Sigmoid colon (tissue), 7 donors: ENCODE results near the gene C18orf63. TPM values are rescaled to one million over a fixed set of nuclear protein-coding genes. Genes with fewer than 3 reads are reported as not detected.

Source experiments
- DNase-seq: peaks from one replicate; pipeline ENCODE4 v3.0.0-alpha.2; 2019
- H3K27ac ChIP-seq, 4 donors: fragments of 200-600 bp; sonication (generic); one replicate each; pipeline ENCODE4 v1.5.1; 2016 to 2019; ENCODE audit warnings: mild to moderate bottlenecking in 1 of 4
- H3K27me3 ChIP-seq, 3 donors: fragments of 200-600 bp; sonication (generic); one replicate each; pipeline ENCODE4 v1.5.1; 2019; ENCODE audit warnings: mild to moderate bottlenecking in 1 of 3
- H3K36me3 ChIP-seq, 4 donors: fragments of 200-600 bp; sonication (generic); one replicate each; pipeline ENCODE4 v1.5.1; 2016 to 2019
- H3K4me1 ChIP-seq, 4 donors: fragments of 200-600 bp; sonication (generic); one replicate each; pipeline ENCODE4 v1.5.1; 2017 to 2019
- H3K4me3 ChIP-seq, 4 donors: fragments of 200-600 bp; sonication (generic); one replicate each; pipeline ENCODE4 v1.5.1; 2017 to 2019; ENCODE audit warnings: mild to moderate bottlenecking in 2 of 4, moderate library complexity in 1 of 4
- H3K9me3 ChIP-seq, 4 donors: fragments of 200-600 bp in 3 of 4; sonication (generic) in 3 of 4; one replicate each; pipeline versions ENCODE4 v1.5.1 to v1.6.1; 2013 to 2019
- CTCF ChIP-seq, 4 experiments: fragments of 450-650 bp in 3 of 4; fragments of 200-600 bp in 1 of 4; IDR thresholded peaks; one replicate each; pipeline ENCODE4 v1.5.1; 2016 to 2019; ENCODE audit warnings: antibody characterized with exemption in 4 of 4, mild to moderate bottlenecking in 3 of 4, moderate library complexity in 2 of 4
- EP300 ChIP-seq, 4 donors: sonication (generic); formaldehyde crosslinking; IDR thresholded peaks; one replicate each; pipeline ENCODE4 v1.6.1; 2017; ENCODE audit warnings: antibody characterized with exemption in 4 of 4
- POLR2A ChIP-seq, 2 donors: fragments of 450-650 bp; IDR thresholded peaks; one replicate each; pipeline ENCODE4 v1.6.1; 2016; ENCODE audit warnings: antibody characterized with exemption in 2 of 2, mild to moderate bottlenecking in 2 of 2, moderate library complexity in 2 of 2
- POLR2AphosphoS5 ChIP-seq, 4 donors: sonication (generic); formaldehyde crosslinking; IDR thresholded peaks; one replicate each; pipeline ENCODE4 v1.6.1; 2017; ENCODE audit warnings: antibody characterized with exemption in 4 of 4
- WGBS, 2 donors: extraction: QIAGEN DNeasy Blood & Tissue Kit; methylation state at CpG; one replicate each; pipeline ENCODE4 v1.1.7; 2013; 5-methylcytosine and 5-hydroxymethylcytosine counted together
- intact Hi-C: fragments of 100-400 bp; cut with DNase I; formaldehyde crosslinking; loops from one replicate; pipeline ENCODE4 v1.15.1; 2023
- polyA plus RNA-seq, 3 donors: library from polyadenylated mRNA; stranded (reverse); fragments of 200-250 nt; gene quantifications; one replicate each; pipeline ENCODE4 v1.2.3, GENCODE V29; 2013
- total RNA-seq, 4 donors: library from RNA; depleted of rRNA; stranded (reverse); fragments of >200 nt; gene quantifications; one replicate each; pipeline ENCODE4 v1.1.0, GENCODE V29; 2016
- donor health status: healthy with polysubstance abuse.
- donor health status: Bipolar disorder and iron deficiency.
- donor health status: healthy.

C18orf63 gene
- total and polyA plus RNA-seq, 7 donors = not detected

- Histone ChIP-seq H3K4me3 (no peak overlapping the region), H3K4me1 (no peaks in the 10 kb centered on the region), H3K27me3 (no peaks in the 10 kb centered on the region), H3K9me3 (no peaks in the 10 kb centered on the region), H3K27ac (no peak overlapping the region), H3K36me3 (no peaks in the 10 kb centered on the region)
- DNase-seq = no peak
- intact Hi-C loops = no loop called here
- TF ChIP-seq POLR2A (IDR thresholded peaks at IDR 0.05) (no peak), POLR2AphosphoS5 (IDR thresholded peaks at IDR 0.05) (no peak), EP300 (IDR thresholded peaks at IDR 0.05) (no peak), CTCF (IDR thresholded peaks at IDR 0.05) (no peak)
- 5 to 32% methylated on average over 13 of the region's 13 CpGs for WGBS, 2 donors
Observed at GRCh38 chr18:74368901-74369705, 53.5 kb downstream of the C18orf63 start.

- Histone ChIP-seq H3K4me3 (no peak overlapping the region), H3K9me3 (no peaks in the 10 kb centered on the region), H3K27me3 (no peaks in the 10 kb centered on the region), H3K27ac (no peak overlapping the region), H3K4me1 (no peaks in the 10 kb centered on the region), H3K36me3 (no peaks in the 10 kb centered on the region)
- intact Hi-C loops = no loop called here
- 83 to 88% methylated on average over 2 of the region's 2 CpGs for WGBS, 2 donors
- TF ChIP-seq EP300 (IDR thresholded peaks at IDR 0.05) (no peak), CTCF (IDR thresholded peaks at IDR 0.05) (no peak), POLR2AphosphoS5 (IDR thresholded peaks at IDR 0.05) (no peak), POLR2A (IDR thresholded peaks at IDR 0.05) (no peak)
- no peak for DNase-seq
Observed at GRCh38 chr18:74370115-74370514, 54.5 kb downstream of the C18orf63 start.

GRCh38 chr18:74373428-74373827, 57.8 kb downstream of the C18orf63 start:
- intact Hi-C loops = no loop called here
- 74 to 81% methylated on average over 8 of the region's 8 CpGs for WGBS, 2 donors
- TF ChIP-seq EP300 (IDR thresholded peaks at IDR 0.05) (no peak), POLR2A (IDR thresholded peaks at IDR 0.05) (no peak), POLR2AphosphoS5 (IDR thresholded peaks at IDR 0.05) (no peak), CTCF (IDR thresholded peaks at IDR 0.05) (no peak)

GRCh38 chr18:74375999-74376398, 60.4 kb downstream of the C18orf63 start:
- WGBS, 2 donors = 36 to 73% methylated on average over 6 of the region's 6 CpGs
- no peak overlapping the region for H3K4me3 ChIP-seq
- intact Hi-C loops = no loop called here
- H3K27ac ChIP-seq = no peak overlapping the region
- H3K4me1 ChIP-seq = no peaks in the 10 kb centered on the region
- no peaks in the 10 kb centered on the region for H3K27me3 ChIP-seq
- no peaks in the 10 kb centered on the region for H3K36me3 ChIP-seq
- no peaks in the 10 kb centered on the region for H3K9me3 ChIP-seq
- TF ChIP-seq CTCF (IDR thresholded peaks at IDR 0.05) = no peak
- no peak for DNase-seq

More at GRCh38 chr18:74373428-74373827, 57.8 kb downstream of the C18orf63 start:
- Histone ChIP-seq H3K4me1 (no peaks in the 10 kb centered on the region), H3K9me3 (no peaks in the 10 kb centered on the region), H3K27me3 (no peaks in the 10 kb centered on the region), H3K4me3 (no peak overlapping the region), H3K27ac (no peak overlapping the region), H3K36me3 (no peaks in the 10 kb centered on the region)
- DNase-seq = no peak

- H3K4me1 ChIP-seq = no peaks in the 10 kb centered on the region
- no peaks in the 10 kb centered on the region for H3K27me3 ChIP-seq
- no peak overlapping the region for H3K4me3 ChIP-seq
- H3K9me3 ChIP-seq = no peaks in the 10 kb centered on the region
- DNase-seq = no peak
- no peak for TF ChIP-seq CTCF (IDR thresholded peaks at IDR 0.05)
- TF ChIP-seq EP300 (IDR thresholded peaks at IDR 0.05) = no peak
- TF ChIP-seq POLR2A (IDR thresholded peaks at IDR 0.05) = no peak
- no peak for TF ChIP-seq POLR2AphosphoS5 (IDR thresholded peaks at IDR 0.05)
- intact Hi-C loops = no loop called here
- no peaks in the 10 kb centered on the region for H3K36me3 ChIP-seq
- no peak overlapping the region for H3K27ac ChIP-seq
- WGBS, 2 donors = 90 to 95% methylated on average over 4 of the region's 4 CpGs
Observed at GRCh38 chr18:74376523-74376922, 60.9 kb downstream of the C18orf63 start.
